NCI-H748 (cell line): ENCODE measurements around the gene KCNB1.
"Not testable (repeated sequence)": the region's sequence is repeated elsewhere in the genome, so short reads cannot be mapped to it uniquely, and the experiment has no call there.

Experiments
- DNase-seq: peaks from one replicate; lab custom pipeline; 2025; ENCODE audit not compliant: unreplicated experiment; lab: John Stamatoyannopoulos, UW

The KCNB1 gene

DNA sequence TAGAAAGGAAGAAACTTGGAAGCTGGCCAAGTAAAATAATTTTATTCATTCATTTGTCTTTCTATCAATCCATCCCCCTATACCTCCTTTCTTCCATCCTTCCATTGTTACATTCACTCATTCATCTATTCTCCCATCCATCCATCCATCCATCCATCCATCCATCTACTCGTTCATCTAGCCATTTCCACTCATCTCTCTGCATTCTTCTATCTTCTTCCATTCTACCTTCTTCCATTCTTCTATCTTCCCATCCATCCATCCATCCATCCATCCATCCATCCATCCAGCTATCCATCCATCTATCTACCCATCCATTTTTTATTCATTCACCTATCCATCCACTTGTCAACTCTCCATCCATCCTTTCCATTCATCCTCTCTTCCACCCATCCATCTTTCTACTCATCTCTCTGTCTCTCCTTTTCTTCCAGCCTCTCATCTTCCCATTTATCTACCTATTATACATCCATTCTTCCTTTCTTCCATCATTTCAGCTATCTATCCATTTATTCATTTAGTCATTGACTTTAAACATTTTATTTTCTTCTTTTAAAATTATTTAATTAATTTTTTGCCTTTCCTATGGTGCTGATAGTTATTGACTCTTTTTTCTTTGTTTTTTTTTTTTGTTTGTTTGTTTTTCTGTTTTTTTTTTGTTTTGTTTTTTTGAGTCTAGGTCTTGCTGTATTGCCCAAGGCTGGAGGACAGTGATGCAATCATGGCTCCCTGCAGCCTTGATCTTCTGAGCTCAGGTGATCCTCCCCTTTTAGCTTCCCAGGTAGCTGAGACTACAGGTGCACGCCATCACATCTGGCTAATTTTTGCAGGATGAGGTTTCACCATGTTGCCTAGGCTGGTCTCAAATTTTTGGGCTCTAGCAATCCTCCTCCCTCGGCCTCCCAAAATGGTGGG, 151.5 kb downstream of the KCNB1 start:
- no peak for DNase-seq

DNA sequence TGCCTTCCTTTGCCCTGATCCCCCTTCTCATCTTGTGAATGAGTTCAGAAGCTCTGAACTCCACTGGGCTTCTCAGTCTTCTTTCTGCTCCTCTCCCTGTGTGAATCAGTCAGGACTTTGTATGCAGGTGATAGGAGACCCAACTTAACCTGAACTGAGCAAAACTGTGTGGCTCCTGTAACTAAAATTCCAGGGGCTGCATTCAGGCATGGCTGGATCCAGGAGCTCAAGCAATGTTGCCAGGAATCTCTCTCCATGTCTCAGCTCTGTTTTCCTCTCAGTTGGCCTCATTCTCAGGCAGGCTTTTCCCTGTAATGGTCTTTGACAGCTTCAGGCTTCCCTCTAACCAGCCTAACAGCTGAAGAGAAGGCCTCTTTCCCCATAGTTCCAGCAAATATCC, 153.7 kb downstream of the KCNB1 start:
- no peak for DNase-seq

DNA sequence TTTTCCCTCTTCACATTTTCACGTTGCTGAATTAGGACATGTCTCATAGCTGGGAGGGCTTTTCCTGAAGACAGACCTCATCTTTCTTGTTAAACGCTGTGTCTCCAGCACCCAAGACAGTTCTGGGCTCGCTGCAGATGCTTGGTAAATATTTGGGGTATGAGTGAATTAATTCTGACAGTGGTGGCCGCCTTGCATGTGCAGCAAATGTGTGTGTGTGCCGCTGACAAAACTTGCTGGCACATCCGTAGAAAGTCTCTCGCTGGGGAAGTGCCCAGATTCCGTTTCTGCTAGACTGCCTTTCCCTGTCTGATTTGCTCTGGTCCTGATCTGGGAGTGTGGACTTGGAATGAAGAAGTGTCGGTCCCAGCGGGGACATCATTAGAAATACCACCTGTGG, 156.4 kb downstream of the KCNB1 start:
- no peak for DNase-seq

GRCh38 chr20:49324306-49324705, 158.2 kb downstream of the KCNB1 start:
- no peak for DNase-seq

DNA sequence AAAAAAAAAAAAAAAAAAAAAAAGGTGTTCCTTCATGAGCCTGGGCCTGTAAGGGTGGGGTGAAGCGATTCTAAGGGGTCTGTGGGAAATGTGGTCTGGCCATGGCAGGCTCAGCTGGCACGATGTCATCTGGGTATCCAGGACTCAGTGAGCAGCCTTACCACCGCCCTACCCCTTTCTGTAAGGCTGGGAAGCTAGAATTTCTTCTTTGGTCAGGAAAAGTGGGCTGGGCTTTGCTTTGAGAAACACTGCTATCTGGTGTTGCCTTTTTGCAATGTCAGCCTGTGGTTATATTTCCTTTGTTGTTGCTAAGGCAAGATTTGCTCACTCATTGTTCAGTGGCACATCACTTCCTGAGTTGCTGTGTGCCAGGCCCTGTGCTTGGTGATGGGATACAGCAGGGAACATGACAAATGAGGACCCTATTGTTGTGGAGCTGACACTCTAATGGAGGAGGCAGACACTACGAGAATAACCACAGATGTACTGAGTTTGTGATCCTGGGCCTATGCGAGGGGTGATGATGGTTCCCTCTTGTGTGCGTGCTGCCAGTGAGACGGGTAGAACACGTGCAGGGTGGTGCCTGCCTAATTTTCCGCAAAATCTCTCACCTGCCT, 158.7 kb downstream of the KCNB1 start:
- peak; percentile 7 for DNase-seq

DNA sequence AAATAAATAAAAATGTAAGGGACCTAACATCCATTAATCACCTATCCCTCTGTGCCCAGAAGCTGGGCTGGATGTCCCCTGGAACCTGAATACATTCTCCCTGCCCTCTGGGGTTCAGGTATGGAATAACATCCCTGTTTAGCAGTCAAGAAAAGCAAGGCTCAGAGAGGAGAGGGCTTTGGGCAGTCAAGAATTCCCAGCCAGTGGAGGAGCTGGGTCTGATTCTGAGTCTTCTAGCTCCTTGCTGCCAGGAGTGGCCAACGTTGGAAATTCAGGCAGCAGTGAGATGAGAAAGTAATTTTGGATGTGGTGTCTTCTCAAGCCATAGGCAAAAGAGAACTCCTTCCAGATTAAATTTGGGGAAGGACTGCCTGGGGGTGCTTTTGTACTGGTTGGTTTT, 162.0 kb downstream of the KCNB1 start:
- DNase-seq = peak; percentile 15

DNA sequence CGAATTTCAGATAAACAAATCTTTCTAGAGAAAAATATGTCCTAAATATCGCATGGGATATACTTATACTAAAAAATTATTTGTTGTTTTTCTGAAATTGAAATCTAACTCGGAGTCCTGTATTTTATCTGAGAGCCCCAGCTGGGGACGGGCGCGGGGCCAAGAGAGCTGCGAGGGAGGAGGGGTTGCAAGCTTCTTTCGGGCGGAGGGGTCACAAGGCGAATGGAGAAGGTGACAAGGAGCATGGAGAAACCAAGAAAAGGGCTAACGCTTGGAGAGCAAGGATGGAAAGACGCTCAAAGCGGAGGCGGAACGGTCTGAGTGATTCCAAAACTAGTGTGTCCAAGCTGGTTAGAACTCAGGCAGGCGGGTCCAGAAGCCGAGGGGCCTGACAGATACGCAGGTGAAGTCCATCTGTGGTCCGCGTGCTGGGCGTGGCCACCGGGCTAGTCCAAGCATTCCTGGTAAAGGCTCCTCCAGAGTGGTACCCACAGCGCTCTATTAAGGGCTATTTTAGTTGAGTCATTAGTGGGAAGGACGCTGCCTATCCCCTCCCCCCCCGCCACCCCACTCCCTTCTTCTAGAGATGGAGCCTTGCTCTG, 163.2 kb downstream of the KCNB1 start:
- DNase-seq = peak; percentile 52

DNA sequence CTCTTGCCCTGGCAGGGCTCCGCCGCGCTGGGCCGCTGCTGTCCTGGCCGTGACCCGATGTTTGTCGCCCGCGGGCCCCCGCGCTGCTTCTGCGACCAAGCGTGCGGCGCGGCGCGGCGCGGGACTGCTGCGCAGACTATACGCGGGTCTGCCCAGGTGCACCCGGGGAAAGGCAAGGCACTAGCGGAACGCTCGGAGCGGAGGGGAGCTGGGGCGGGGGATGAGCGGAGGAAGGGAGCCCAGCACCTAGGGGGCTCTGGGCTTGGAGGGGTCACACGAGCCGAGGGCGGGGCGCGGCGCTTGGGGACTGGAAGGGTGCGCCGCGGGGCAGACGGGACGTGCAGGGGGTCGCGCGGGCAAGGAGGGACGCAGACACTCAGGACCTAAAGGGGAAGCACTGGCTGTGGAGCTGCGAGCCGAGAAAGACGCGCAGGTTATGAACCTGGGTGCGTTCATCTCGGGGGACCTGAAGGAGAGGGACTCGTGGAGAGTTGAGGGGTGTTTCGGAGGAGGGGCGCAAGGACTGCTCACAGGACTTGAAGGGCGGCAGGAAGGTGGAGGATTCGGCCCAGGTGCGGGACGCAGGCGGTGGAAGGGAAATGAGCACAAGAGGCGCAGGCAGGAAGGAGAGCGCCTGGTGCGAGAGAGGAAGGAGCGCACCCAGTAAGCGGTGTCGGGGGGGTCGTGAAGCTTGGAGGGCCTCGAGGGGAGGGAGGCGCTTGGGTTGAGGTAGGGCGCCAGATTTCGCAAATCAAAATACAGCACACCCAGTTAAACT, 163.8 kb downstream of the KCNB1 start:
- peak; percentile 23 for DNase-seq

GRCh38 chr20:49318091-49318429, 164.4 kb downstream of the KCNB1 start:
- DNase-seq = no peak

- no peak for DNase-seq
Observed at GRCh38 chr20:49316704-49317103, 165.8 kb downstream of the KCNB1 start.

DNA sequence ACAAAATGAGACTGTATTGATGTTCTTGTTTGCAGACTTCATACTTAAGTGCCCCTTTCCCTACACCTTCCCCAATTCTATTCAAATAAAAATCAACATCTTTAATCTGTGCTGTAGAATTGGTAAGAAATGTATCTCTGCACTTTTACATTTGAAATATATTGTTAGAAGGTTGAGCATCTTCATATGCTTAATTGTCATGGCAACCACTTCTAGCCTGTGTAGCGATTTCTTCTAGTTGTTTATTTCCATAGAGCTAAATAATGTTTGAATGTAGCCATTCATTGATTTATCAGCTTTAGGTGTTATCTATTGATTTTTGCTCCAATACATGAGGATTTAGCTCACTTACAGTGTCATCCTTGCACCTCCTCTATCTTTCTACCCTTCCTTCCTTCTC, 166.9 kb downstream of the KCNB1 start:
- DNase-seq = no peak

DNA sequence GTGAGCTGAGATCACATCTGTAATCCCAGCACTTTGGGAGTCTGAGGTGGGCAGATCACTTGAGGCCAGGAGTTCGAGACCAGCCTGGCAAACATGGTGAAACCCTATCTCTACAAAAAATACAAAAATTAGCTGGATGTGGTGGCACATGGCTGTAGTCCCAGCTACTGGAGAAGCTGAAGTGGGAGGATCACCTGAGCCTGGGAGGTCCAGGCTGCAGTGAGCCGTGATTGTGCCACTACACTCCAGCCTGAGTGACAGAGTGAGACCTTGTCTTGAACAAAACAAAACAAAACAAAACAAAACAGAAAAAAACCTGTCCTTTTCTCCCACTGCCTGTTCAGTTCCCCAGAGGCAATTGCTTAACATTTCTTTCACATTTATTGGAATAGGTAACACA, 168.4 kb downstream of the KCNB1 start:
- not testable (repeated sequence) for DNase-seq
